ENCODE results near the gene USP43.

USP43 gene

GRCh38 chr17:9714801-9715200, 69.5 kb downstream of the USP43 start:
- no peak for DNase-seq

- no peak for DNase-seq
Observed at GRCh38 chr17:9715503-9716016, 70.2 kb downstream of the USP43 start.

- no peak for DNase-seq
Observed at GRCh38 chr17:9725575-9725974, 80.3 kb downstream of the USP43 start.

DNA sequence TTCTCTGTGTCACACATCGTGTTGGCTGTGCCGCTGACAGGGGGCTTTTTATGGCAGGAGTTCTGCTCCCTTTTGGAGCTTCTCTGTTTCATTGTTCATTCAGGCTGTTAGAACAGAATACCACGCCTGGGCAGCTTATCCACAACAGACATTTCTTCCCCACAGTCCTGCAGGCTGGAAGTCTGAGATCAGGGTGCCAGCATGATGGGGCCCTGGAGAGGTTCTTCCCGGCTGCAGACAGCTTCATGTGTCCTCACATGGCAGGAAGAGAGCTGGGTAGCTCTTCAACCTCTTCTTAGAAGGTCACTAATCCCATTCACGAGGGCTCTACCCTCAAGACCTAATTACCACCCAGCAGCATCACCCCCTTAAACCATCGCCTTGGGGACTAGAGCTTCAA, 81.0 kb downstream of the USP43 start:
- no peak for DNase-seq

DNA sequence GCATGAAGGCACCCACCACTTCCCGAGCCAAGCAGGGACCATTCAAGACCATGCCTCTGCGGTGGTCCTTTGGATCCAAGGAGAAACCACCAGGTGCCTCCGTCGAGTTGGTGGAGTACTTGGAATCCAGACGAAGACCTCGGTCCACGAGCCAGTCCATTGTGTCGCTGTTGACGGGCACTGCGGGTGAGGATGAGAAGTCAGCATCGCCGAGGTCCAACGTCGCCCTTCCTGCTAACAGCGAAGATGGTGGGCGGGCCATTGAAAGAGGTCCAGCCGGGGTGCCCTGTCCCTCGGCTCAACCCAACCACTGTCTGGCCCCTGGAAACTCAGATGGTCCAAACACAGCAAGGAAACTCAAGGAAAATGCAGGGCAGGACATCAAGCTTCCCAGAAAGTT, 82.7 kb downstream of the USP43 start:
- no peak for DNase-seq

DNA sequence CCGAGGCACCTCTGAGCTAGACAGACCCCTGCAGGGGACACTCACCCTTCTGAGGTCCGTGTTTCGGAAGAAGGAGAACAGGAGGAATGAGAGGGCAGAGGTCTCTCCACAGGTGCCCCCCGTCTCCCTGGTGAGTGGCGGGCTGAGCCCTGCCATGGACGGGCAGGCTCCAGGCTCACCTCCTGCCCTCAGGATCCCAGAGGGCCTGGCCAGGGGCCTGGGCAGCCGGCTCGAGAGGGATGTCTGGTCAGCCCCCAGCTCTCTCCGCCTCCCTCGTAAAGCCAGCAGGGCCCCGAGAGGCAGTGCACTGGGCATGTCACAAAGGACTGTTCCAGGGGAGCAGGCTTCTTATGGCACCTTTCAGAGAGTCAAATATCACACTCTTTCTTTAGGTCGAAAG, 83.2 kb downstream of the USP43 start:
- DNase-seq = no peak

- DNase-seq = no peak
Observed at GRCh38 chr17:9729034-9729650, 83.8 kb downstream of the USP43 start.

GRCh38 chr17:9729735-9730420, 84.6 kb downstream of the USP43 start:
- DNase-seq = no peak

DNA sequence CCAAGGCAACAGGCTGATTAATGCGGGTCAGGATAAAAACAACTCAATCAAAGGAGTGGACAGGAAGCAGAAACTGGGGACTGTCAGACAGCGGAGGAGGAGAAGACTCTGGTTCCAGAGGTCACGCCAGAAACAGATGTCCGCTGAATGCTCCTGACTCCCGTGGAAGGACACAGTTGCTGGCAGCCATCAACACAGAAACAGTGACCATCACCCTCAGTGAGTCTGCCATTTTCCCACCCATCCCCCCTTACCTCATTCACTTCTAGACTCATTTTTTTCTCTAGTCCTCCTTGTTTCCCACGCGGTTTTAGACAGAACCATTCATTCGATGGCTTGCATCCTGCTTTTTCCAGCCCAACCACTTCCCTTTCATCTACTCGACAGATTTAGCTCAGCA, 105.2 kb downstream of the USP43 start:
- DNase-seq = no peak

DNA sequence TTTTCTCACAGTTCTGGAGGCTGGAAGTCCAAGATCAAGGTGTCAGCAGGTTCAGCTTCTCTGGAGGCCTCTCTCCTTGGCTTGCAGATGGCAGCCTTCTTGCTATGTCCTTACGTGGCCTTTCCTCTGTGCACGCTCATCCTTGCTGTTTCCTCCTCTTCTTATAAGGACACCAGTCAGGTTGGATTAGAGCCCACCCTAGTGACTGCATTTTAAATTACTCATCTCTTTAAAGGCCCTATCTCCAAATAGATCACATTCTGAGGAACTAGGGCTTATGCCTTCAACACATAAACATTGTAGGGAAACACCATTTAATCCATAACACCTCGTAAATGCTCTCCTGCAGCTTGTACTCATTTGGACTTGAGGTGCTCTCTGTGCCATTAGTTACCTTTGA, 109.8 kb downstream of the USP43 start:
- no peak for DNase-seq

DNA sequence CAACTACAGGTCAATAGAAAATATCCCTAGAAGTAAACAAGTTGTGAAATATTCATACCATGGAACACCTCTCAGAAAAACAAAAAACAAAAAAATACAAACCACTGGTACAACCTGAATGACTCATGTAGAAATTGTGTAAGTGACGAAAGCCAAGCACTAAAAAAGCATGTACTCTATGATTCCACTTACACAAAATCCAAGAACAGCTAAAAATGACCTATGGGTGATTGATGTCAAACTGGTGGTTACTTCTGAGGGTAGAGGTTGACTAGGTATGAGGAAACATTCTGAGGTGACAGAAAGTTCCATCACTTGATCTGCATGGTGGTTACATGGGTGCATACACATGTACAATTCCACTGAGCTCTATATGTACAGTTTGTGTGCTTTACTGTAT, 114.9 kb downstream of the USP43 start:
- DNase-seq = no peak

DNA sequence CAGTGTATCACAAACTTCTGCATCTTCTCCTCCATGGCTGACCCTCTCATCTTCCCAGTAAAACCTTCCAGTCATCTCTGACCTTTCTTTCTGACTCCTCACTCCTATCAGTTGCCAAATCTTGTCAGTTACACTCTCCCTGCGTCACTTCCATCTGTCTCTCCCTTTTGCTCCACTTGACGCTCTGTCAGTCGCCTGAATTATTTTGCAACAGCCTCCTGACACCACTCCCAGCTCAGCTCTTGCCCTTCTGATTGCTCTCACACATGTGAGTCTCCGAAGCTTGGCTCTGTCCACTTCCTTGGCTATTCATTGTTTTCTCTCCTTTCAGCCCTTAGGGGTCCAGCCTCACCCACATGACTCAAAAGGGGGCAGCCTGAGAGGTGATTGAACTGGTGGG, 118.3 kb downstream of the USP43 start:
- no peak for DNase-seq

- DNase-seq = no peak
Observed at GRCh38 chr17:9765322-9765721, 120.0 kb downstream of the USP43 start.

GRCh38 chr17:9766970-9767369, 121.7 kb downstream of the USP43 start:
- DNase-seq = no peak

- no peak for DNase-seq
Observed at GRCh38 chr17:9767432-9767991, 122.2 kb downstream of the USP43 start.

- peak in 1 of 2 donors; percentile 31 for DNase-seq
Observed at GRCh38 chr17:9768381-9768934, 123.1 kb downstream of the USP43 start.

DNA sequence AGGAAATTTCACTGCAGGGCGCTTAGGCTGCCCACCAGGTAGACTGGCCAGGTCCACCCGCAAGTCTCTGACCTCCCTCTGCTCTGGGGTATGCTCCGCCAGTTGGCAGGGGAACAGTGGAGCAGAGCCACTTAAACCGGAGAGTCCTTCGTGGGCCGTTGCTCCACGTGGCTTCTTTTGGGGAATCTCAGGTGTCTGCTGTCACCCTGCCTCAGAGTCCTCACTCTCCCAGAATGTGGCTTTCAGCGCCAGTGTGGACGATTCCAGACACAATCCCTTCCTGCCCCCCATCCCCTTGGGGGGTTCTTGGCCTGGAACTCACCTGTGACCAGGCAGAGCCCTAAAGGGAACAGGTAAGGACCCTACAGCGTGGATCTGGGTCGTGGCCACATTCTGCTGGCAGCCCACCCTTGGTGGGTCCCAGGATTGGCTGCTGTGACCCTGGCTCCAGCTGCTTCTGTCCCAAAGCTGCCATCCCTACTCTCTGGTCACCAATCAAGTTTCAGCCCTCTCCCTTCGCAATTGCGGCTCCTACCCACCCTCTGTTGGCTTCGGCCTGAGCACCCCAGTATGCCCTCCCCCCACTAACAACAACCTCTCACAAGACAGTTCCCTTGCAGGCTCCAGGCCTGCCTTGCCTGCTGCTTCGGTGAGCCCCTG, 123.8 kb downstream of the USP43 start:
- no peak for DNase-seq

DNA sequence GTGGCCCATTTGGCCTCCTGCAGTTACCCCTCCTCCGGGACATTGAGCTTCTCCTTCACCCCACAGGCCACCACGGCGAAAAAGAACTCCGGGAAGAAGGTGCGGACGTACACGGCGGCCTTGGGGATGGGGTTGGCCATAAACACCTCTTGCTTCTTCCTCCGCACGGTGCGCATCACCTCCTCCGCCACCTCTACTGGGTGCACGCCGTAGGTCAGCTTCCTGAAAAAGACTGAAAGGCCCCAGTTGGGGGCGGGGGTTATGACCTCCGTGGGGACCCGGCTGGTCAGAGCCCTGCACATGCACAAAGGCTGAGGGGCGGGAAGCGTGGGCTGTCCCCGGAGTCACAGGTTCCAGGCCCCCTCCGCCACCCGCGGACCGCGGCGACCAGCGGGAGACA, 126.1 kb downstream of the USP43 start:
- DNase-seq = no peak

DNA sequence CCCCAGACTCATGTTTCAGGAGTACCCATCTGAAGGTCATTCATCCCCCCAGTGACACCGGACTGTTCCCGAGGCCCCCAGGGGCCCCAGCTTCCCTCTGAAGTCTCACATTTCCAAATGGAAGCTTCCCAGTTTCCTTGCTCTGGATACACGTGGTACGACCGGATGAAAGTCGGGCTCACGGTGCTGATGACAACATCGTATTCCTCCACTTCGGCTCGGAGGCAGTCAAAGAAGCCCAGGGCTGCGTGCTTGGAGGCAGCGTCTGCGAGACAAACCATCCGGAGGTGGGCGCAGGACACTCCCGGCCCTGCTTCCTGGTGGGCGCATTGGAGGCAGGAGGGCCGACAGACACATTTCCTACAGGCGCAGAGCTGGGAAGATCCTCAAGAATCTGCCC, 127.3 kb downstream of the USP43 start:
- no peak for DNase-seq

- no peak for DNase-seq
Observed at GRCh38 chr17:9776911-9777310, 131.6 kb downstream of the USP43 start.
